Measurements from ENCODE around the gene DPEP1. TPM values are rescaled to one million over a fixed set of nuclear protein-coding genes. Genes with fewer than 3 reads are reported as not detected.

DPEP1 gene
- total RNA-seq, 2 experiments from 2014 or later, result not detected

DNA sequence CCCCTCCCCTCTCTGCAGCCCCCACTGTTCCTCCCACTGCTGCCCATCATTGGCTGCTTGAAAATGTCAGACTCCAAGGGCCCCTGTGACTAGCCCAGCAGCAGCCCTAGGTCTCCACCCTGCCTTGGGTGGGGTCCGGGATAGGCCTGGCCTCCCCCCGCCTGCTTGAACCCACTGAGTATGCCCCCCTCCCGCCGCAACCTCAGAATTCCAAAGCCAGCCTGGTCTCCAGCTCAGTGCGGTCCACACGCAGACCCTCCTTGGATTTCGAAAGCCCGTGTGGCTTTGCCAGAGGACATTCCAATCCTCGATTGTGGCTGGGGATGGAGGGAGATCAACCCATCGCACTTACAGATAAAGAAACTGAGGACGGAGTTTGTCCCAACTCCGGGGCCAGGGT is 6.4 kb downstream of the DPEP1 start:
- ATAC-seq (no peak), DNase-seq (no peak)
- peaks cover 6% of the 10 kb centered on the region for H3K9me3 Mint-ChIP-seq
- ChIA-PET CTCF (no interaction called here), POLR2A (no interaction called here)
- TF ChIP-seq, protein P1, sequence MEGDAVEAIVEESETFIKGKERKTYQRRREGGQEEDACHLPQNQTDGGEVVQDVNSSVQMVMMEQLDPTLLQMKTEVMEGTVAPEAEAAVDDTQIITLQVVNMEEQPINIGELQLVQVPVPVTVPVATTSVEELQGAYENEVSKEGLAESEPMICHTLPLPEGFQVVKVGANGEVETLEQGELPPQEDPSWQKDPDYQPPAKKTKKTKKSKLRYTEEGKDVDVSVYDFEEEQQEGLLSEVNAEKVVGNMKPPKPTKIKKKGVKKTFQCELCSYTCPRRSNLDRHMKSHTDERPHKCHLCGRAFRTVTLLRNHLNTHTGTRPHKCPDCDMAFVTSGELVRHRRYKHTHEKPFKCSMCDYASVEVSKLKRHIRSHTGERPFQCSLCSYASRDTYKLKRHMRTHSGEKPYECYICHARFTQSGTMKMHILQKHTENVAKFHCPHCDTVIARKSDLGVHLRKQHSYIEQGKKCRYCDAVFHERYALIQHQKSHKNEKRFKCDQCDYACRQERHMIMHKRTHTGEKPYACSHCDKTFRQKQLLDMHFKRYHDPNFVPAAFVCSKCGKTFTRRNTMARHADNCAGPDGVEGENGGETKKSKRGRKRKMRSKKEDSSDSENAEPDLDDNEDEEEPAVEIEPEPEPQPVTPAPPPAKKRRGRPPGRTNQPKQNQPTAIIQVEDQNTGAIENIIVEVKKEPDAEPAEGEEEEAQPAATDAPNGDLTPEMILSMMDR (IDR thresholded peaks at IDR 0.05), result no peak
- peaks cover 13% of the 10 kb centered on the region for H3K4me1 Mint-ChIP-seq (ENCODE audit: low read depth)
- no peak overlapping the region for H3K4me3 Mint-ChIP-seq
- H3K36me3 Mint-ChIP-seq (ENCODE audit: low read depth), result no peaks in the 10 kb centered on the region
- intact Hi-C loops (cut with micrococcal nuclease), result no loop called here
- H3K27me3 Mint-ChIP-seq, result peaks cover 7% of the 10 kb centered on the region
- no peak overlapping the region for H3K27ac Mint-ChIP-seq

DNA sequence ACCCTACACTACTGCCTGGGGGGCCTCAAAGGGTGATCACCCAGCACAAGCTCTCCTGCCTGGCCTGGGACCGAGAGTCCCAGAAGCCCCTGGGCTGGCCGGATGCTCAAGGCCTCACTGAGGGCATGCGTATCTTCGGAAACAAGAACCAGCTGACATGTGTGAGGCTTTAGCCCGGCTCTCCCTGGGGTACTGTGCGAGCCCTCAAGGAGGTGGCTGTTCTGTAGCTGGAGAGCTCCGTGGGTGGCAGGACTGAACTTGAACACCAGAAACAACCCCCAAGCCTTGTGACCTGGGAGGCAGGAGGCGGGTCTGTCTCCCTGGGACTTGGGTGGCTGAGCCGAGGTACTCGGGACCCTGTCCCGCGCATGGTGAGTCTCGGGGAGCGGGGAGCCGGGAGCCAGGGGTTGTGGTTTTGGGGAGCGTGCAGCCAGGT is 7.0 kb downstream of the DPEP1 start:
- intact Hi-C loops (cut with micrococcal nuclease), result no loop called here
- TF ChIP-seq, protein P1 (IDR thresholded peaks at IDR 0.05), result no peak

DNA sequence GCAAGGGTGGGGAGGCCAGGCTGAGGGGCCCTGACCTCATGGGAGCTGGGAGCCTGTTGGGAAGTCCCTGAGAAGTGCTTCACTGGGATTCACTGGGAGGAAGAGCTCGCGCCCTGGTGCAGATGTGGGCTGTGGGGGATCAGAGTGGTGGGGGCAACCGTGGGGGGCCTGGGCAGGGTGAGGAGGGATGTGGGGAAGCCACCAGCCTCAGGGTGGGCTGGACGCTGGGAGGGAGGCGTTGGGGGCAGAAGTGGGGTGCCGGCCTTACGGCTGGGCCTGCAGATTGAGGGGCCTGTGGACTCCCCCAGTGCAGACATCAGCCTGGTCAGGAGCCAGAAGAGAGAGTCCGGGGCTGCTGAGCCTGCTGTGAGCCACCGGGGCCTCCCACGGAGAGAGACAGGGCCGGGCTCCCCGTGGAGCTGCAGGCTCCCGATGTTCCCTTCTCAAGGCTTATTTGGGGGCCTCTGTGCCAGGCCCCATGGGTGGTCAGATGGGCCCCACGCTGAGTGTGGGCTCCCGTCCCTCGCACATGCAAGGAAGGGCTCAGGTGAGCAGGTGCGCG is 7.8 kb downstream of the DPEP1 start:
- no peaks in the 10 kb centered on the region for H3K36me3 Mint-ChIP-seq (ENCODE audit: low read depth)
- no peak for DNase-seq
- peaks cover 7% of the 10 kb centered on the region for H3K27me3 Mint-ChIP-seq
- no peak overlapping the region for H3K27ac Mint-ChIP-seq
- TF ChIP-seq, protein P1 (IDR thresholded peaks at IDR 0.05), result no peak
- intact Hi-C loops (cut with micrococcal nuclease), result no loop called here
- peaks cover 11% of the 10 kb centered on the region for H3K4me1 Mint-ChIP-seq (ENCODE audit: low read depth)
- ChIA-PET POLR2A (interaction anchor here (0.6 kb wide), 1 partner anchor 57 kb away, joined by 3 read pairs; no protein-coding TSS in a partner anchor), CTCF (no interaction called here)
- no peak for ATAC-seq
- H3K4me3 Mint-ChIP-seq, result no peak overlapping the region
- peaks cover 6% of the 10 kb centered on the region for H3K9me3 Mint-ChIP-seq

More for the DNA sequence above, 7.0 kb downstream of the DPEP1 start:
- no peak overlapping the region for H3K4me3 Mint-ChIP-seq
- CTCF ChIA-PET, result no interaction called here
- peaks cover 7% of the 10 kb centered on the region for H3K27me3 Mint-ChIP-seq
- peaks cover 13% of the 10 kb centered on the region for H3K4me1 Mint-ChIP-seq (ENCODE audit: low read depth)
- H3K27ac Mint-ChIP-seq, result no peak overlapping the region
- peaks cover 6% of the 10 kb centered on the region for H3K9me3 Mint-ChIP-seq
- POLR2A ChIA-PET, result interaction anchor here (0.6 kb wide), 1 partner anchor 58 kb away, joined by 3 read pairs; no protein-coding TSS in a partner anchor
- H3K36me3 Mint-ChIP-seq (ENCODE audit: low read depth), result no peaks in the 10 kb centered on the region
- DNase-seq (no peak), ATAC-seq (no peak)

DNA sequence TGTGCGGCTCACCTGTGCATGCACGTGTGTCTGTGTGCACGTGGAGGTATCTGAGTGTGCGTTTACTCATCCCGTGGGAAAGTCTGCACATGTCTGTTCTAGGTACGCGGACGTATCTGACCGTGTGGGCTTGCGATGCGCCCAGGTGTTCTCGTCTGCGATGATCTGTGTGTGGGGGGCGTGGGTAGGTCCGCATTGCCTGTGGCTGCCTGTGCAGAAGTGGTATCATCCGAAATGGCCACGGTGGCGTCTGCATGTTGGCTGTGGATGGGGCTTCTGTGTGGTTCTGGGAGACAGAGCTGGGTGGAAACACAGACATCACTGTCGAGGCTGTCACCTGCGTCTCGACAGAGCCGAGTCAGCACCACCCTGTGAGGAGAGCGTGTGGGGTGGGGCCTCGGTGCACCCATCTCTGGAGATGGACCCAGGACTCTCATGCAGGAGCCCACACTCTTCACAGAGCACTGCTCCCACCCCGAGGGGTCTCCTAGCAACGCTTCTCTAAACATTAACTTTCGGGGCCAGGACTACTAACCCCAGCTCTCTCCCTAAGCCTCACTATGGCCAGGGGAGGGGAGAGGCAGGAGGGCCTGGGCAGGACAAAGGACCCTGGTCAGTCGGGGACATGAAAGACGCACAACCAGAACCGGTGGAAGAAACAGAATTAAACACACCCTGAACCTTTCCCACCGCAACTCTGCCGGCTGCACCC is 8.4 kb downstream of the DPEP1 start:
- CTCF ChIA-PET, result no interaction called here
- Mint-ChIP-seq H3K27me3 (peaks cover 7% of the 10 kb centered on the region), H3K4me1 (ENCODE audit: low read depth) (peaks cover 5% of the 10 kb centered on the region), H3K4me3 (no peak overlapping the region), H3K36me3 (ENCODE audit: low read depth) (no peaks in the 10 kb centered on the region), H3K27ac (no peak overlapping the region), H3K9me3 (peaks cover 1% of the 10 kb centered on the region)
- intact Hi-C loops (cut with micrococcal nuclease), result no loop called here
- ATAC-seq (no peak), DNase-seq (no peak)
- TF ChIP-seq, protein P1 (IDR thresholded peaks at IDR 0.05), result no peak
- POLR2A ChIA-PET, result no interaction called here

DNA sequence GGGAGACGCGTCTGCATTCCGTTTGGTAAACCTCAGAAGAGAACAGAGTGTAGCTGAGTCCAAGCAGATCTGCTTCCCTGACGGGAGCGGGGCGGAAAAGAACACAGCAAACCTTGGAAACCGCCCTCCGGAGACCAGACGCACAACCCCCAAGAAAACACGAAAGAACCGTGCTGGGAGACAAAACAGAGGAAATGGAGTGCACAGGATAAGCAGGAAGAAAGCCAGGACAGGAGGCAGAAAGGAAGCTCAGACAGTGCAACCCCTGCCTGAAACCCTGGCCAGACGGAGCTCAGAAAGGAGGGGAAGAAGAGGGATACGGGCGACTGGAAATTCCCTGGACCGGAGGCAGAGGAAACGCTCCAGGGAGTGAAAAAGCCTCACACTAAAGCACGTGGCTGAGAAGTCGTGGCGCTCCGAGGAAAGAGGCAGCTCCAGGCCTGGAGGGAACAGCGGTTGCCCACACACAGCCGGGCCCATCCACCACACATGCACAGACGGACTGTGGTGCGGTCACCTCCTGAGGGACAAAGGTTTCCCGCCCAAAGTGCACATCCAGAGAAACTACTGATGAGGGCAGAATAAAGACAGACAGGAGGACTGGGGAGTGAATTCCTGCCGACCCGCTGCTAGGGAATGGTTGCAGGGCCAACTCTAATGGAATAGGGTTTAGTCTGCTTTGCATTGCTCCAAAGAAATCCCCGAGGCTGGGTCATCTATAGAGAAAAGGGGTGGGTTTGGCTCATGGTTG is 10.2 kb downstream of the DPEP1 start:
- intact Hi-C loops (cut with micrococcal nuclease), result no loop called here
- Mint-ChIP-seq H3K36me3 (ENCODE audit: low read depth) (no peaks in the 10 kb centered on the region), H3K27me3 (peaks cover 7% of the 10 kb centered on the region)

More for the DNA sequence above, 10.2 kb downstream of the DPEP1 start:
- ChIA-PET CTCF (no interaction called here), POLR2A (no interaction called here)
- no peak for ATAC-seq
- Mint-ChIP-seq H3K27ac (no peak overlapping the region), H3K9me3 (no peaks in the 10 kb centered on the region), H3K4me3 (no peak overlapping the region), H3K4me1 (ENCODE audit: low read depth) (no peaks in the 10 kb centered on the region)
- TF ChIP-seq, protein P1 (IDR thresholded peaks at IDR 0.05), result no peak
- no peak for DNase-seq

Data from activated CD8-positive, alpha-beta T cell treated with anti-CD3 and anti-CD28 coated beads for 36 hours (primary cell).